Sigmoid colon (tissue), 4 donors: ENCODE results near the gene GADD45B.
"Not testable (repeated sequence)": the region's sequence is repeated elsewhere in the genome, so short reads cannot be mapped to it uniquely, and the experiment has no call there.

Experiments
- CTCF ChIP-seq, 4 experiments: fragments of 450-650 bp in 3 of 4; fragments of 200-600 bp in 1 of 4; IDR thresholded peaks; one replicate each; pipeline ENCODE4 v1.5.1; 2016 to 2019; ENCODE audit warnings: antibody characterized with exemption in 4 of 4, mild to moderate bottlenecking in 3 of 4, moderate library complexity in 2 of 4
- EP300 ChIP-seq, 4 donors: sonication (generic); formaldehyde crosslinking; IDR thresholded peaks; one replicate each; pipeline ENCODE4 v1.6.1; 2017; ENCODE audit warnings: antibody characterized with exemption in 4 of 4
- POLR2A ChIP-seq, 2 donors: fragments of 450-650 bp; IDR thresholded peaks; one replicate each; pipeline ENCODE4 v1.6.1; 2016; ENCODE audit warnings: antibody characterized with exemption in 2 of 2, mild to moderate bottlenecking in 2 of 2, moderate library complexity in 2 of 2
- POLR2AphosphoS5 ChIP-seq, 4 donors: sonication (generic); formaldehyde crosslinking; IDR thresholded peaks; one replicate each; pipeline ENCODE4 v1.6.1; 2017; ENCODE audit warnings: antibody characterized with exemption in 4 of 4

GRCh38 chr19:2458776-2459175 lies 17.2 kb upstream of the GADD45B start:
- TF ChIP-seq CTCF, POLR2A, EP300, POLR2AphosphoS5 (IDR thresholded peaks at IDR 0.05): not testable (repeated sequence)
